ENCODE data around the gene ACAD8.

ACAD8 gene

GRCh38 chr11:134287561-134287960 is 34.2 kb downstream of the ACAD8 start:
- Histone ChIP-seq H3K9me3 (ENCODE audit: control insufficient read depth in 1 of 2, low read length in 2 of 2) (no peaks in the 10 kb centered on the region), H3K9ac (ENCODE audit: low read depth in 1 of 2, low read length in 2 of 2) (no peak overlapping the region), H3K4me3 (ENCODE audit: low read depth in 1 of 2, low read length in 2 of 2) (no peak overlapping the region), H3K36me3 (ENCODE audit: control insufficient read depth in 1 of 2, insufficient read depth in 2 of 2, low read length in 2 of 2) (no peaks in the 10 kb centered on the region), H3K27me3 (ENCODE audit: control insufficient read depth in 1 of 2, insufficient read depth in 2 of 2, low read length in 2 of 2) (no peaks in the 10 kb centered on the region), H3K4me1 (ENCODE audit: control insufficient read depth in 1 of 2, insufficient read depth in 2 of 2, low read length in 2 of 2) (no peaks in the 10 kb centered on the region), H3K27ac (ENCODE audit: low read depth, low read length) (no peak overlapping the region)

DNA sequence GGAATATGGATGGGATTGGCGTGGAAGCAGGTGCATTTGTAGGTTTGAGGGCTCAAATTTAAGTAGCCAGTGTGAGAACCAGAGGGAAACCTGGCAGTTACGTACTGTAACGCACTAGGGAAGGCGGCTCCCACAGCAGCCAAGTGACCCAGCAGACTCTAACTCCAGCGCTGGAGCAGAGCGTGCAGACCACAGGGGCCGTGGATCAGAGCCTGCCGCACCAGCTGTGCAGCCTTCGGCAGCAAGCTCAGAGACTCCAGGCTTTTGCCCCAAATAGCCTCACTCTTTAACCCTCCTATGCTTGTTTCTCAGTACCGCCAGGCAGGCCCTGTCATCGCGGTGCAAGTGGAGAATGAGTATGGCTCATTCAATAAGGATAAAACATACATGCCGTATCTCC is 35.1 kb downstream of the ACAD8 start:
- H3K27me3 ChIP-seq (ENCODE audit: control insufficient read depth in 1 of 2, insufficient read depth in 2 of 2, low read length in 2 of 2): no peaks in the 10 kb centered on the region
- no peak overlapping the region for H3K9ac ChIP-seq (ENCODE audit: low read depth in 1 of 2, low read length in 2 of 2)
- no peaks in the 10 kb centered on the region for H3K4me1 ChIP-seq (ENCODE audit: control insufficient read depth in 1 of 2, insufficient read depth in 2 of 2, low read length in 2 of 2)
- H3K4me3 ChIP-seq (ENCODE audit: low read depth in 1 of 2, low read length in 2 of 2): no peak overlapping the region
- H3K27ac ChIP-seq (ENCODE audit: low read depth, low read length): no peak overlapping the region
- no peaks in the 10 kb centered on the region for H3K9me3 ChIP-seq (ENCODE audit: control insufficient read depth in 1 of 2, low read length in 2 of 2)
- no peaks in the 10 kb centered on the region for H3K36me3 ChIP-seq (ENCODE audit: control insufficient read depth in 1 of 2, insufficient read depth in 2 of 2, low read length in 2 of 2)

GRCh38 chr11:134289167-134289566 is 35.8 kb downstream of the ACAD8 start:
- no peaks in the 10 kb centered on the region for H3K27me3 ChIP-seq (ENCODE audit: control insufficient read depth in 1 of 2, insufficient read depth in 2 of 2, low read length in 2 of 2)
- H3K27ac ChIP-seq (ENCODE audit: low read depth, low read length): no peak overlapping the region
- no peak overlapping the region for H3K4me3 ChIP-seq (ENCODE audit: low read depth in 1 of 2, low read length in 2 of 2)
- H3K4me1 ChIP-seq (ENCODE audit: control insufficient read depth in 1 of 2, insufficient read depth in 2 of 2, low read length in 2 of 2): no peaks in the 10 kb centered on the region
- no peak overlapping the region for H3K9ac ChIP-seq (ENCODE audit: low read depth in 1 of 2, low read length in 2 of 2)
- H3K9me3 ChIP-seq (ENCODE audit: control insufficient read depth in 1 of 2, low read length in 2 of 2): no peaks in the 10 kb centered on the region
- H3K36me3 ChIP-seq (ENCODE audit: control insufficient read depth in 1 of 2, insufficient read depth in 2 of 2, low read length in 2 of 2): no peaks in the 10 kb centered on the region

GRCh38 chr11:134289789-134290188 is 36.4 kb downstream of the ACAD8 start:
- H3K4me3 ChIP-seq (ENCODE audit: low read depth in 1 of 2, low read length in 2 of 2): no peak overlapping the region
- H3K36me3 ChIP-seq (ENCODE audit: control insufficient read depth in 1 of 2, insufficient read depth in 2 of 2, low read length in 2 of 2): no peaks in the 10 kb centered on the region
- H3K27me3 ChIP-seq (ENCODE audit: control insufficient read depth in 1 of 2, insufficient read depth in 2 of 2, low read length in 2 of 2): no peaks in the 10 kb centered on the region
- no peaks in the 10 kb centered on the region for H3K4me1 ChIP-seq (ENCODE audit: control insufficient read depth in 1 of 2, insufficient read depth in 2 of 2, low read length in 2 of 2)
- H3K9ac ChIP-seq (ENCODE audit: low read depth in 1 of 2, low read length in 2 of 2): no peak overlapping the region
- H3K27ac ChIP-seq (ENCODE audit: low read depth, low read length): no peak overlapping the region
- H3K9me3 ChIP-seq (ENCODE audit: control insufficient read depth in 1 of 2, low read length in 2 of 2): no peaks in the 10 kb centered on the region

- H3K4me3 ChIP-seq (ENCODE audit: low read depth in 1 of 2, low read length in 2 of 2): no peak overlapping the region
- no peaks in the 10 kb centered on the region for H3K36me3 ChIP-seq (ENCODE audit: control insufficient read depth in 1 of 2, insufficient read depth in 2 of 2, low read length in 2 of 2)
- H3K9ac ChIP-seq (ENCODE audit: low read depth in 1 of 2, low read length in 2 of 2): no peak overlapping the region
- no peaks in the 10 kb centered on the region for H3K27me3 ChIP-seq (ENCODE audit: control insufficient read depth in 1 of 2, insufficient read depth in 2 of 2, low read length in 2 of 2)
- no peaks in the 10 kb centered on the region for H3K4me1 ChIP-seq (ENCODE audit: control insufficient read depth in 1 of 2, insufficient read depth in 2 of 2, low read length in 2 of 2)
- H3K9me3 ChIP-seq (ENCODE audit: control insufficient read depth in 1 of 2, low read length in 2 of 2): no peaks in the 10 kb centered on the region
- no peak overlapping the region for H3K27ac ChIP-seq (ENCODE audit: low read depth, low read length)
Observed at GRCh38 chr11:134290646-134291045, 37.3 kb downstream of the ACAD8 start.

DNA sequence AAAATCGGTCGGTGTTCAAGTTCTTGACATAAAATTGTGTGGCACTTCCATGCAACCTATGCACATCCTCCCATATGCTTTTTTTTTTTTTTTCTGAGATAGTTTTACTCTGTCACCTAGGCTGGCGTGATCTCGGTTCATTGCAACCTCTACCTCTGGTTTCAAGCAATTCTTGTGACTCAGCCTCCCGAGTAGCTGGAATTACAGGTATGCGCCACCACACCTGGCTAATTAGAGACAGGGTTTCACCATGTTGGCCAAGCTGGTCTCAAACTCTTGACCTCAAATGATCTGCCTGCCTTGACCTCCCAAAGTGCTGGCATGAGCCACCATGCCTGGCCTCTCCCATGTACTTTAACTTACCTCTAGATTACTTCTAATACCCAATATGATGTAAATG is 37.8 kb downstream of the ACAD8 start:
- H3K9ac ChIP-seq (ENCODE audit: low read depth in 1 of 2, low read length in 2 of 2): no peak overlapping the region
- no peaks in the 10 kb centered on the region for H3K4me1 ChIP-seq (ENCODE audit: control insufficient read depth in 1 of 2, insufficient read depth in 2 of 2, low read length in 2 of 2)
- H3K9me3 ChIP-seq (ENCODE audit: control insufficient read depth in 1 of 2, low read length in 2 of 2): no peaks in the 10 kb centered on the region
- H3K36me3 ChIP-seq (ENCODE audit: control insufficient read depth in 1 of 2, insufficient read depth in 2 of 2, low read length in 2 of 2): no peaks in the 10 kb centered on the region
- H3K4me3 ChIP-seq (ENCODE audit: low read depth in 1 of 2, low read length in 2 of 2): no peak overlapping the region
- no peaks in the 10 kb centered on the region for H3K27me3 ChIP-seq (ENCODE audit: control insufficient read depth in 1 of 2, insufficient read depth in 2 of 2, low read length in 2 of 2)
- H3K27ac ChIP-seq (ENCODE audit: low read depth, low read length): no peak overlapping the region

- no peaks in the 10 kb centered on the region for H3K4me1 ChIP-seq (ENCODE audit: control insufficient read depth in 1 of 2, insufficient read depth in 2 of 2, low read length in 2 of 2)
Observed at GRCh38 chr11:134292661-134293060, 39.3 kb downstream of the ACAD8 start.

DNA sequence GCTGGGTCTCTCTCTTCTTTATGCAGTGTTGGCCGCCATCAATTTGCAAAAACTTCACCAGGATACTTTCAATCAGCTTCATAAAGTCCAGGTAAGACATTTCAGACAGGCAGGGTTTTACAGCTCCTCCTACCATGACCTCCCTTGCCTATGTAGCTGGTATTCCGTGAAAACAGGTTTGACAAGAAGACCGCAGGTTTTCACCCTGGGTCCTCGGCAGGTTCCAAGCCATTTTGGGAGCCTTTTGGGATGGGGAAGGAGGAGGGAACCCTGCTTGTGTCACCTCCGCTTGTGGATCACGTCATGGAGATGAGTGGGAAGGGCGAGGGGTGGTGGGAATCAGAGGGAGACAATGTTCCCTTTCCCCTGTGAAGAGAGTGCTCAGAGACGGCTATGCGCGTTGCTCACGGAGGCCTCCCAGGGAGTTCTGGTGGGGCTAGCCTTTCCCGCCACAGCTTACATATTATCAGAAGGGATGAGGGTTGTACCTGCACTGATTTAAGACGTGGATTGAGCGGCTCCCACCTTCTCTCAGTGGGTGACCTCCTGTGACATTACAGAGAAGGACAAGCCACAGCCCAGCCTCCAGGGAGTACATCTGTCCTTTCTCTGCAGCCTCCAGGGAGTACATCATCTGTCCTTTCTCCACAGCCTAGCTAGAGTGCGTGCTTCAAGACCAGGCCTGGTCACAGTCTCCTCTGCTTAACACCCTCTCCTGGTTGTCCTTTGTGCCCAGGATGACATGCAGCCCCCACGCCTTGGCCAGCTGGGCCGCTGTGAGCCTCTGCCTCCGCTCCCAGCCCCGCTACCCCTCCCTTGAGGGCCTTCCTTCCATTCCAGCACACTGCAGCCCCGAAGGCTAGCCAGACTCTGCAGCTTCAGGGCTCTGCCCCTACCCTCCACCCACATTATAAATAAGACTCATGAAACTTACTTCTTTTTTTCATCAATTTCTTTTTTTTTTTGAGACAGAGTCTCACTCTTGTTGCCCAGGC is 40.0 kb downstream of the ACAD8 start:
- no peak overlapping the region for H3K9ac ChIP-seq (ENCODE audit: low read depth in 1 of 2, low read length in 2 of 2)
- H3K9me3 ChIP-seq (ENCODE audit: control insufficient read depth in 1 of 2, low read length in 2 of 2): no peaks in the 10 kb centered on the region
- no peaks in the 10 kb centered on the region for H3K27me3 ChIP-seq (ENCODE audit: control insufficient read depth in 1 of 2, insufficient read depth in 2 of 2, low read length in 2 of 2)
- H3K27ac ChIP-seq (ENCODE audit: low read depth, low read length): no peak overlapping the region
- H3K4me3 ChIP-seq (ENCODE audit: low read depth in 1 of 2, low read length in 2 of 2): no peak overlapping the region
- H3K4me1 ChIP-seq (ENCODE audit: control insufficient read depth in 1 of 2, insufficient read depth in 2 of 2, low read length in 2 of 2): no peaks in the 10 kb centered on the region
- no peaks in the 10 kb centered on the region for H3K36me3 ChIP-seq (ENCODE audit: control insufficient read depth in 1 of 2, insufficient read depth in 2 of 2, low read length in 2 of 2)

More at GRCh38 chr11:134292661-134293060, 39.3 kb downstream of the ACAD8 start:
- Histone ChIP-seq H3K27ac (ENCODE audit: low read depth, low read length) (no peak overlapping the region), H3K27me3 (ENCODE audit: control insufficient read depth in 1 of 2, insufficient read depth in 2 of 2, low read length in 2 of 2) (no peaks in the 10 kb centered on the region), H3K9ac (ENCODE audit: low read depth in 1 of 2, low read length in 2 of 2) (no peak overlapping the region), H3K4me3 (ENCODE audit: low read depth in 1 of 2, low read length in 2 of 2) (no peak overlapping the region), H3K9me3 (ENCODE audit: control insufficient read depth in 1 of 2, low read length in 2 of 2) (no peaks in the 10 kb centered on the region), H3K36me3 (ENCODE audit: control insufficient read depth in 1 of 2, insufficient read depth in 2 of 2, low read length in 2 of 2) (no peaks in the 10 kb centered on the region)

- no peak overlapping the region for H3K4me3 ChIP-seq (ENCODE audit: low read depth in 1 of 2, low read length in 2 of 2)
Observed at GRCh38 chr11:134294664-134295063, 41.3 kb downstream of the ACAD8 start.

GRCh38 chr11:134312223-134312622 is 58.9 kb downstream of the ACAD8 start:
- Histone ChIP-seq H3K9me3 (ENCODE audit: control insufficient read depth in 1 of 2, low read length in 2 of 2) (peaks cover 0 to 2% of the 10 kb centered on the region in 2 donors), H3K9ac (ENCODE audit: low read depth in 1 of 2, low read length in 2 of 2) (no peak overlapping the region), H3K36me3 (ENCODE audit: control insufficient read depth in 1 of 2, insufficient read depth in 2 of 2, low read length in 2 of 2) (no peaks in the 10 kb centered on the region), H3K27me3 (ENCODE audit: control insufficient read depth in 1 of 2, insufficient read depth in 2 of 2, low read length in 2 of 2) (peaks cover 0 to 3% of the 10 kb centered on the region in 2 donors), H3K4me1 (ENCODE audit: control insufficient read depth in 1 of 2, insufficient read depth in 2 of 2, low read length in 2 of 2) (no peaks in the 10 kb centered on the region), H3K4me3 (ENCODE audit: low read depth in 1 of 2, low read length in 2 of 2) (no peak overlapping the region), H3K27ac (ENCODE audit: low read depth, low read length) (no peak overlapping the region)

More at GRCh38 chr11:134294664-134295063, 41.3 kb downstream of the ACAD8 start:
- no peaks in the 10 kb centered on the region for H3K36me3 ChIP-seq (ENCODE audit: control insufficient read depth in 1 of 2, insufficient read depth in 2 of 2, low read length in 2 of 2)
- no peaks in the 10 kb centered on the region for H3K9me3 ChIP-seq (ENCODE audit: control insufficient read depth in 1 of 2, low read length in 2 of 2)
- H3K27ac ChIP-seq (ENCODE audit: low read depth, low read length): no peak overlapping the region
- no peaks in the 10 kb centered on the region for H3K4me1 ChIP-seq (ENCODE audit: control insufficient read depth in 1 of 2, insufficient read depth in 2 of 2, low read length in 2 of 2)
- no peak overlapping the region for H3K9ac ChIP-seq (ENCODE audit: low read depth in 1 of 2, low read length in 2 of 2)
- no peaks in the 10 kb centered on the region for H3K27me3 ChIP-seq (ENCODE audit: control insufficient read depth in 1 of 2, insufficient read depth in 2 of 2, low read length in 2 of 2)
